NCI-H1105 (cell line): ENCODE results near the gene SH3PXD2A.

Experiments
- DNase-seq: peaks from one replicate; lab custom pipeline; 2025; lab: John Stamatoyannopoulos, UW

The SH3PXD2A gene

DNA sequence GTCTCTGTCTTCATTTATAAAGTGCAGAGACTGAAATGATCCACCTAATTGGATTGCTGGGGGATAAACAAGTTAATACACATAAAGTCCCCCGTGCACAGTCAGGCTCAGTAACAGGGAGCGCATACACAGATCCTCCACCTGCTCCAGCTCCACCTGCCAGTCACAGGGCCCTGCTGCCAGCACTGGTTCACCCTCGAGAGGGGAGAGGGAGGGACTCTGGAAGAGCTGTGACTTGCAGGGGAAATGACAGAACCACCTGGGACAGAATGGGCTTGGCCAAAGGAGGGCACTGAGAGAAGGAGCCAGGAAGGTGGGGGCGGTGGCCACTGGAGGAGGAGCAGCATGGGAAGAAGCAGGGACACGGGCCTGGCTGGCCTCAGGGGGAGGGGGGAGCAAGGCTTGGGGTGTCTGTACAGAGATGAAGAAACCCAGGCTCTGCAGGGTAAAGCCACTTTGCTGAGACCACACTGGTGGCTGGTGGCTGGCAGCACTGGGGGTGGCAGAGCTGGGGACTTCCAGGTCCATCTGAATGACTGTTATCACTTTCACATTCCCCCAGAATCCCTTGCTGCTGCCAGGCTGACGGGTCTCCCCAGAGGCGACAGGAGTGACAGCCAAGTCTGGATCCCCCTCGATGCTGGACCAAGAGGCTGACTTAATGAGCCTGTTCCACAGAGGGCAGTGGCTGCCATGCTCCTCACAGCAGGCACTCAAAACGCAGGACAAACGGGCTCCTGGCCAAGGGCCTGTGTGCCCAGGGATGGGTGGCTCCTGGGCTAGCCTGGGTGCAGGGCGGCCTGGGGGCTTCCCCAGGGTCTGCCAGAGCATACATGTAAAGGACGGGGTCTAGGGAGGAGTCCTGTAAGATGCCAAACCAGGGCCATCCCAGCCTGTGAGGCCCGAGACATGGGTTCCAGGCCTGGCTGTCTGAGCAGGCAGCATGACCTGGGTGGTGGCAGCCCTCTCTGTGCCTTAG is 151.1 kb downstream of the SH3PXD2A start:
- DNase-seq, result no peak

DNA sequence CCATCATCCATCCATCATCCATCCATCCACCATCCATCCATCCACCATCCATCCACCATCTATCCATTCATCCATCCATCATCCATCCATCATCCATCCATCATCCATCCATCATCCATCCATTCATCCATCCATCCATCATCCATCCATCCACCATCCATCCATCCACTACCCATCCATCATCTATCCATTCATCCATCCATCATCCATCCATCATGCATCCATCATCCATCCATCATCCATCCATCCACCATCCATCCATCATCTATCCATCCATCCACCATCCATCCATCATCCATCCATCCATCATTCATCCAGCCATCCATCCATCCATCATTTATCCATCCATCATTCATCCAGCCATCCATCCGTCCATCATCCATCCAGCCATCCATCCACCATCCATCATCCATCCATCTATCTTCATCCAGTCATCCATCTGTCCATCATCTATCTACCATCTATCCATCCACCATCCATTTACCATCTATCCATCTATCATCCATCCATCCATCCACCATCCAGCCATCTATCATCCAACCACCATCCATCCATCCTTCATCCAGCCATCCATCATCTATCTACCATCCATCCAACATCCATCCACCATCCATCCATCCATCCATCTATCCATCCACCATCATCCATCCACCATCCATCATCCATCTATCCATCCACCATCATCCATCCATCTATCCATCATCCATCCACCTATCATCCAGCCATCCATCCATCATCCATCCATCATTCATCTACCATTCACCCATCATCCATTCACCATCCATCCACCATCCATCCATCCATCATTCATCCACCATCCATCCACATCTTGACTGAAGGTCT is 153.8 kb downstream of the SH3PXD2A start:
- DNase-seq, result no peak

DNA sequence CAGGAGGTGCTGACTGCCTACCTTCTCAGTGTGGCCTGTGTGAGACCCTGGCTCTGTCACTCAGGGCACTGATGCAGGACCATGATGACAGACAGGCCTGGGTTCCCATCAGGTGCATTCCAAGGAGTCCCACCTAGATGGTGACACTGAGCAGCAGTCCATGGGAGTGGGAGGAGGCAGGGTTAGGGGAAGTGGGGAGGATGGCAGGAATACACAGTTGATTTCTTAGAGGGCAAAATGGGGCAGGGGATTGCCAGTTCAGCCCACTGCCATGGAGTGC is 155.0 kb downstream of the SH3PXD2A start:
- no peak for DNase-seq

DNA sequence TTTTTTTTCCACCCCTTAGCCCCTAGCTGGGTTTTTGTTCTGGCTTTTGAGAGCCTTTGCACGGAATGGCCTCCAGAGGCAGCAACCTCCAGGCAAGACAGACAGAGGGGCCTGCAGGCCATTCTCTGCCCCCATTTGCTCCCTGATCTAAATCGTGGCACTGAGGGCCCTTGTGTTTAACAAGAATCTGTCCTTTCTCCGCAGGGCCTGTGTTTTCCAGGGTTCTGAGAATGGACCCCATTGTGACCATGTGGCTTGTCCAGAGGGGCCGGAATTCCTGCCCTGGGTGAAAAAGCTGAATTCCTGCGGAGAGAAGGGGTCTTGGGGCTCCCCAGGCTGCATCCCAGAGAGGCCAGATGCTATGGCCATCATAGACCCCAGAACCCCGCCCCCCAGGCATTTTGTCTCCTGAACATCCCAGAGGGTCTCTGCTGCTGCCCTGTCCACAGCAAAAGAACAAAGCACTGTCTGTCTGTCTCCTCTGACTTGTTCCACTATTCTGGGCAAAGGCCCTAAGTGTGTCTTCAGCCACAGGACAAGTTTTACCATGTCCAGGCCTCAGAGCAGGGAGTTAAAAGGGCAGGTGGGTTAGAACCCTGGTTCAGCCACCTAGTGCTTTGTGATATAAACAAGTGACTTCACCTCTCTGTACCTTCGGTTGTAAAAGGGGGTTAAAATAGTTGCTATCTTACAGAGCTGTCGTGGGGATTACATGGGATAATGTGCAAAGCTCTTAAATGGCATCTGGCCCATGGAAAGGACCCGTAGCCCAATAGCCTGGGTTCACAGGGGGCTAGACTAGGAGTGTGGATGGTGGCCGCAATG is 155.6 kb downstream of the SH3PXD2A start:
- no peak for DNase-seq

DNA sequence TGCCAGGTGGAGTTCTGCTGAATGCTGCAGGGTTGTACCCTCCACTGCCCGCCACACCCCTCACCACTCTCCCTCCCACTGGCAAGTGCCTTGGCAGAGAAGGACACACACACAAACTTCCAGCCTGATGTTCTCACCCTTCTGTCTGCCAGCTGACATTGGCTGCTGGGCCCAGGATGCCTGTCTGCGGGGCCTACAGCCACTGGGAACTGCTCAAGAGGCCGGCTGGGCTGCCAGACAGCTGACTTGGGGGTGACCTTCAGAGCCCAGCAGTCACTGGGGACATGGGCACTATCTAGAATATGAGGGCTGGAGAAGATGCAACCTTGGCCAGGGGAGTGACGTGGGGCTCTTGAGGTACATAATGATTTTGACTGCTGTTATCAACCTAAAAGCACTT is 157.1 kb downstream of the SH3PXD2A start:
- no peak for DNase-seq

DNA sequence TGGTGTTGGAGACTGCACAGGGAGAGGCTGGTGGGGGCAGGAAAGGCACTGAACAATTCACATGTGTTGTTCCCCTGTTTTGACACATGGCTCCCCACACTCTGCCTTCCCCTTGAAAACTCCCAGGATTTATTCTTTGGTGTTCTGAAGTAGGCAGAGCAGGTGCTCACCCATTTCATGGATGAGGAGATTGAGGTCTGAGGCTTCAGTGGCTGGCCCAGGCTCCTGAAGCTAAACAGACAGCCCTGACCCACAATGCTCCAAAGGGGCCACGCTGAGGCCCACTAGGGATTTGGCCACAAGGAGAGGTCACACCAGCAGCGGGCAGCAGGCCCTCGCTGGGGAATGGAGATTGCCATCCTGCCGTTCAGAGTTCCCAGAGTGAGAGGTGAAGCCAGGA is 157.6 kb downstream of the SH3PXD2A start:
- no peak for DNase-seq

DNA sequence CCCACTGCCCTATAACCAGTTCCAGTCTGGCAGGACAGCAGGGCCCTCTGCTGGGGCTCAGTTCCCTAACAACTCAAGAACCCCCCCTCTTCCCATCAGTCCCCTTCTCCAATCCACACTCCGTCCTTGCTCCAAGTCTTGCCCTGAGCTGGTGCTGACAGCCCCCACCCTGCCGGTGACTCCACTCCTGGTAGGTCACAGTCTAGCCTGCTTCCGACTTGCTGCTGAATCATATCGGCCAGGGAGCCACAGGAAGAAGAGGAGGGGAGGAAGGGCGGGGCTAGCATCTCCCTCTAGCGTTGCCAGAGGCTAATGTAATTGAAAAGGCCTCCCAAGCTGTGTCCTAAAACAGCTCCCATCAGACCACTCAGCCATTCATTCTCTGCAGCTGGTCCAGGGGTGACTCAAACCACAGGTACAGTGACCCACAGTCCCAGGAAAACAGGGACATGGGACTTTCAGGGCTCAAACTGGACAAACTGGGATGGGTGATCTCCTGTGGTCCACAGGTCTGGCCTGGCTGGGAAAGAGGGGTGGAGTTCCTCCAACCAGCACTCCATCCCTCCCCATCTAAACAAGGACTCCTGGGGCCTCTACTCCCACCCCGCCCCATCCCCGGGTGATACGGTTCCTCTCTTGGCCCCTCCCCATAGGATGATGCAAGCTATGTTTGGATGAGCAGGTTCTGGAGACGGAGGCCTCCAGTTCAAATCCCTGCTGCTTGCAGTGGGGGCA is 158.8 kb downstream of the SH3PXD2A start:
- no peak for DNase-seq

DNA sequence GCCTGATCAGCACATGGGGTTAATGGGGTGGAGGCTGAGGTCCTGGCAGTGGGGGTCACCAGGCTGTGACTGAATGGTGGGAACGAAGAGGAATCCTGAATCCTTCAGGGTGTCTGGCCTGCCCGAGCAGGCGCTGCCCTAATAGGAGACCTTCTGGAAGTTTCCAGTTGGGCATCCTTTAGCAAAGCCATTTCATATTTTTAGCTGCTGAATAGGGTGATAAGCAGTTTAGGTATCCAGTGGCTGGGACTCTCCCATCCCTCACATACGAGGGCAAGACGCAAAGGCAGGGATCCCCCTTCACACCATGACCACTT is 159.3 kb downstream of the SH3PXD2A start:
- no peak for DNase-seq

DNA sequence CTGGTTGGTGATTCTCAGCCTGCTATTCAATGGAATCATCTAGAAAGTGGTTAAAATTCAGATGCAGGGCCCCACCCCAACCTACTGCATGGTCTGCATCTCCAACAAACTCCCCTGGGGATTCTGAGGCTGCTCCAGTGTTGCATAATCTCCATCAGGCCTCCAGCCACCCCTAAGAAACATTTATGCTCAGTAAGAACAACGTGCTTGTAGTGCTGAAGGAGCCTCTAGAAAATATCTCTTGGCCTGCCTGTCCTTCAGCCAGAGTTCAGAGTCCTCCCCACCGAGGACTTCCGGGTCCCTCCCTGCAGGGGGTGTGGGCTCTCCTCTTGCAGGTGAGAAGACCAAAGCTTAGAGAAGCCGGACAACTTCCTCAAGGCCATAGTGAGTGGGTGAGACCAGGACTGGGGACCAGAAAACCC is 159.8 kb downstream of the SH3PXD2A start:
- no peak for DNase-seq

DNA sequence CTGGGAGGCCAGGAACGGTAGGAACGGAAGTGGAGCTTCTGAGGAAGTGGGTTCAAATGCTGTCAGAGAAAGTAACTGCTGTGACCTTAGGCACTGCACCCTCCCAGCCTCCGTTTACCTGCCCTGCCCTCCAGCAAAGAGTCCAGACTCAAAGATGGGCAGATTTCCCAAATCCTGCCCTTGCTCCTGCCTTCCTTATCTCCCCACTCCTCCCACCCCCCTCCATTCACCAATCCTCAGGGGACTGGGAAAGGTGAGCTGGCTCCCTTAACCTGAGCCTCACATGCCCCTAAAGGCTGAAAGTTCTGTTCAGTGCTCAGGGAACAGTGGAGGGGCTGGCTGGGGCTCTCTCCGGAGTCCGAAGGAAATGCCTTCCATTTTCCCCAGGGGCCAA is 161.6 kb downstream of the SH3PXD2A start:
- no peak for DNase-seq

DNA sequence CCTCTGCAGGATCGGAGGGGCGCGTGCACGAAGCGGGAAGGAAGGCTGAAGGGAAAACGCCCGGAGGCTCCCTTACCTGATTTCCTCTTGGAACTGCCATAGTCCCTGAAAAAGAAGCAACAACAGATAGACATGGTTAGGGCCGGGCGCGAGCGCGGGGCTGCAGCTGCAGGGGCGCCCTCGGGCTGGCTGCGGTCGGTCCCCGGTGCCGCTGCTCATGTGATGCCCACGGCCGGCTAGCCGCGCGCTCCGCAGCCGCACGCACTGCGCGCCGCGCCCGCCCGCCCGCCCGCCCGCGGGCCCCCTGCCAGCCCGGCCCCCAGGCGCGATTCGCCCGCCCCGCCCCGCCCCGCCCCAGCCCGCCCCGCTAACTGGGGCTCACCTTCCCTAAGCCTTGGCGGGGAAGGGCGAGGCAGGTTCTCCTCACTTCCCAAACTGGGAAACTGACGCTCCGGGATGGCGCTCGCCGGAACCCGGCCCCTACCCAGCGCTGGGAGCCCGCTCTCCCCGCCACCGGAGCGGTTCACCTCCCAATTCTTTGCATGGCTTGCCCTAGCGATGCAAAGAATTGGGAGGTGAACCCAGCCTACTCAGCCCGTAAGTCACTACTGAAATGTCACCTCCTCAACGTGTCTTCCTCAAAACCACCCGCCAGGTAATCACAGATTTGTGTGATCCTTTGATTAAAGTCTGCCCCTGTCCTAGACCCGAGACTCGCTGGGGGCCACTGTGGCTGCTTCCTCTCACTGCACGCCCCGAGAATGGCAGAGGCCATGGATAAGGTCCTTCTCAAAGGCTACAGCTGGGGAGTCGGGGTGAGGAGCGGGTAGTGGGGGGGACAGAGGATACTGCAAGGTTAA is 162.2 kb downstream of the SH3PXD2A start:
- DNase-seq, result no peak

DNA sequence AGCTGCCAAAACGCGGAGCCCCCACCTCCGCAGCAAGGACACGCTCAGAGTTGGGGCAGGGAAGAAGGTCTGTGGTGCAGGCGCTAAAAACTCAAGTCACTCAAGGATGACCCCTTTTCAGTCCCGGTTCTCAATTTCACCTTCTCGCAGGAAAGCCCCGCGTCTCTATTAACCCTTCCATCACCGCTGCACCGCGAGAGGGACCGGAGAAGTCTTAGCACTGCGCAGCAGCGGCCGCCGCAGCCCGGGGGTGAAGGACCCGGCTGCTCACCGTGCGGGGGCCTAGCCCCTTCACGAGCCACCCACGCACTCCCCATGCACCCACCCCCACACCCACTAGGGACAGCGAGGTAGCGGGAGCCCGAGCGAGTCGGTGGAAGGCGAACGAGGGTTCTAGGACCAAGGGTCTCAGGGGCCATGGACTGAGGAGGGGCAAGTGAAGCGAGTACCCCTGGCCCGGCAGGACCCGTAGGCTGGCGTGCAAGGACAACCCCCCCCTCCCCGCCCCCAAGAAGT is 162.9 kb downstream of the SH3PXD2A start:
- DNase-seq, result no peak

DNA sequence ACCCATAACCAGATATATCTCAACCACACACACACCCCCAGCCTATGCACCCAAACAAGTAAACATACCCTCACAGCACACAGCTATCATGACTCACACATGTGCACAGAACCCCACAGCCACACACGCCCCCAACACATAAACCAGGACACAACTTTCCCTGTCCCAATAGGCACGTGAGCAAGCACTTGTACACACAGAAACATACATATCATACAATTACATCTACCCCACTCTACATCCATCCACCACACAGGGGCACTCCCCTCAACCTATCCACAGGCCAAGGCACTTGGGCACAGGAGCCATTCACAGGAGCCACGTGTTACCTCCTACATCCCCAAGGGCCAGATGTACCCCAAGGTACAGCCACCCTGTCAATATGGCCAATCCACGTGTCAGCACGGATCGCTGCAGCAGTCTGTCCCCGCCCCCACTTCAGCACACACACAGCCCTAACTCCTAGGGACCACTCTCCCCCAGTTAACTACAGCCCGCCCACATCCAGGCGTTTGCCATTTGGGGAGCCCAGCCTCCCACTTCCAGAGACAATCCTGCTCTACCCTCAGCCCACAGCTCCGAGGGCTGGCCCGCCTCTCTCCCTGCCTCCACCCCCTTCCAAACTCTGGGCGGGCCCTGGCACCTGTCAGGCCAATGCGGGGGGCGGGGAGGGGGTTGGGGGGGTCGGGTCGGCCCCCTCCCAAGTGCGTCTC is 163.5 kb downstream of the SH3PXD2A start:
- no peak for DNase-seq

DNA sequence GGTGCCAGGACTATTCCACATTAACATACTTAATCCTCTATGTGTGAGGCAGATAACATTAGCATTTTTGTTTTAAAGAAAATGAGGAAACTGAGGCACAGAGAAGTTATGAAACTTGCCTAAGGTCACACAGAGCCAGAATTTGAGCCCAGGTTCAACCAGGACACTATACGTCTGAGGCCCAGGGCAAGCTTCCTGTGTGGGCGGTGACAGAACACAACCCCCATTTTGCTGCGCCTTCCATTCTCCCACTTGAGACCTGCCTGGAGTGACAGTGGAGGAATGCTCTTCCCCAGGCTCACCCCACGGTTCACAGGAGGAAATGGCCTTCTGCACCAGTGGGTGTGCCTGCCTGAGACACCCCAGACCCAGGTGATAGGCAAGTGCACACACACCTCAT is 164.1 kb downstream of the SH3PXD2A start:
- no peak for DNase-seq

DNA sequence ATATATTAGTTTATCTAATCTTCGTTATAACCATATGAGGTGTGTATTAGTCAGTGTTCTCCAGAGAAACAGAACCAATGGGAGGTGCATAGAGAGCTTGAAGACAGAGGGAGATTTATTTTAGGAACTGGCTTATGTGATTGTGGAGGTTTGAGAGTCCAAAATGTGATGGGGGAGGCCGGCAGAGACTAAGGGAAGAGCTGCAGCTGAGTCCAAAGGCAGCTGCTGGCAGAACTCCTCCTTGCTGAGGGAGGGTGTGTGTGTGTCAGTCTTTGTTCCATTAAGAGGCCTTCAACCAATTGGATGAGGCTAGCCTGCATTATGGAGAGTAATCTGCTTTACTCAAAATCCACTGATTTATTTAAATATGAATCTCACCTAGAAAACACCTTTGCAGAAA is 165.1 kb downstream of the SH3PXD2A start:
- DNase-seq, result no peak

DNA sequence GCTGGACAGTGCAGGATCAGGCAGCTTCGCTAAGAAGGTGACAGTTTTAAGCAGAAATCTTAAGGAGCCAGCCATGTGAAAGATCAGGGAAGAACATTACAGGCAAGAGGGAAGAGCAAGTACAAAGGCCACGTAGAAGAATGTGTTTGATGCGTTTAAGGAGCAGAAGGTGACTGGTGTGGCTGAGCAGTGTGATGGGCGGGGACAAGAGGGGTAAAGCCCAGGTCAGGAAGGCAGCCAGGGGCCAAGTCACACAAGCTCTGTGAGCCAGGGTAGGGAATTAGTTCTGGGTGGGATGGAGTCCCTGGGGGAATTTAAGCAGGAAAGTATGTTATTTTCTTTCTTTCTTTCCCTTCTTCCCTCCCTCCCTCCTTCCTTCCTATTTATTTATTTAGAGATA is 166.9 kb downstream of the SH3PXD2A start:
- DNase-seq, result no peak

DNA sequence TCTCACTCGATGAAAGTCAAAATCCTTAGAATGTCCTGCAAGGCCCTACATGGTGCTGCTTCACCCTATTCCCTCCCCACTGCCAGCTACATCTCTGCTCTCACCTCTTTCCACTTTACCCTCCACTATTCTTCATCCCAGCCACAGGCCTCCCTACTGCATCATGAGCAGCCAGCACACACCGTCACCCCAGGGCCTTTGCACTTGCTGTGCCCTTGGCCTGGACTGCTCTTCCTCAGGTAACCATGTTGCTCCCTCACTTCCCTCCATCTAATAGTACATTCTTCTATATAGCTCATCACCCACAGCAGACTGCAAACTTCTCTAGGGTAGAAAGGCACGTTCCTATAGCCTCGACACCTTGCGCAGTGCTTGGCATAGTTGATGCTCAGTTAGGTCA is 167.7 kb downstream of the SH3PXD2A start:
- no peak for DNase-seq

DNA sequence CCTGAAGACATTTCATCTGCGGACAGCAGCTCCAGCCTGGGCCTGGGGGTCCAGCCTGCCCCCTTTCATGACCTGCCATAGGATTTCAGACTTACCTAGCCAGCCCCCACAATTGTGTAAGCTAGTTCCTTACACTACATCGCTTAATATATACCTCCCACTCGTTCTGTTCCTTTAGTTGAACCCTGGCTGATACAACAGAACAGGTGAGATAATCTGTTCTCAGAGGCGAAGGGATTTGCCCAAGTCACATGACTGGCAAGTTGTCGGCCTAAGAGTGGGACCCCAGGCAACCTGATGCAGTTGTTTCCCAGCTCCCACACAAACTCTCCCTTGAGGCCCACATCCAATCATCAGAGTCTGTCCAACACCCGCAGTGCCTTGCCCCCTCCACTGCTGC is 168.2 kb downstream of the SH3PXD2A start:
- DNase-seq, result no peak

DNA sequence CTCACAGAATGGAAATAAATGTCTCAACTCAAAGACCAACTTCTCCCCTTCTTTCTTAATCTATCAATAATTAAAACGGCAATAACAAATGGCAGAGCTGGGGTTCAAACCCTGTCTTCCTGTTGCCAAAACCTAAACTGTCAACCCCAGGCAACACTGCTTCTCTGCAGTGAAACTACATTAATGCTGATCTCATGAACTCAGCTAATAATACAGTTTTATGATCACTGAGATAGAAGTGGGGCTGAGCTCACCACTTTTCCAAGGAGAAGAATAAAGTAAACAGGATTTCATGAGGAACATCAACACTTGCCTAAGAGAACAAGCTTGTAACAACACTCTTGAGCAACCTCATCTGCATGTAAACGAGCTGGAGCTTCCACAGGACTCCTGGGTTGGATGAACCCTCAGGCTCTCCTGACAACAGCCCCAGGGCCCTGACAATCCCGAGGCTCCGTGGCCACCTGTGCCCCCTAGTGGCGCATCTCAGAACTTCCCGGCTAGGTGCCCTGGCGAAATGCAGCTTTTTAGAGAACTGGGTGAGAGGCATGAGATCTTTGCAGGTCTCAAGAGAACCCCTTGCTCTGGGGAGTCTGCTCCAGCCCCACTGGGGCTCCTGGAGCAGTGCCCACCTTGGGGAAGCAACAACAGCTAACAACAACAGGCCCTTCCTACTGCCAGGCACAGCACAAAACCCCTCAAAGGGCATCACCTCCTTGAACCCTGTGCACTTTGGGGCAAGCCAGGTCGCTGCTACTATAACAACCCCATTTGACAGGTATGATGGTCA is 169.3 kb downstream of the SH3PXD2A start:
- DNase-seq, result peak; percentile 27
